ENCODE results near the gene CD19.

GRCh38 chr16:28937222-28937876 is 5.6 kb downstream of the CD19 start:
- no peak for TF ChIP-seq CTCF (IDR thresholded peaks at IDR 0.05)
- TF ChIP-seq REST (IDR thresholded peaks at IDR 0.05; ENCODE audit: insufficient read depth in 1 of 2, low read depth in 2 of 2, low read length in 1 of 2) = no peak
- TF ChIP-seq POLR2AphosphoS5 (IDR thresholded peaks at IDR 0.05; ENCODE audit: low read depth, low read length) = no peak
